C1 segment of cervical spinal cord (tissue), 14 donors: ENCODE data around the gene MAST4.
A peak's percentile ranks its signal among the peaks of the same experiment; 100 is the strongest.
"Not testable (repeated sequence)": the region's sequence is repeated elsewhere in the genome, so short reads cannot be mapped to it uniquely, and the experiment has no call there.

Source experiments
- DNase-seq, 14 donors: peaks; one replicate each; lab custom pipeline; 2025; lab: John Stamatoyannopoulos, UW

MAST4 gene

DNA sequence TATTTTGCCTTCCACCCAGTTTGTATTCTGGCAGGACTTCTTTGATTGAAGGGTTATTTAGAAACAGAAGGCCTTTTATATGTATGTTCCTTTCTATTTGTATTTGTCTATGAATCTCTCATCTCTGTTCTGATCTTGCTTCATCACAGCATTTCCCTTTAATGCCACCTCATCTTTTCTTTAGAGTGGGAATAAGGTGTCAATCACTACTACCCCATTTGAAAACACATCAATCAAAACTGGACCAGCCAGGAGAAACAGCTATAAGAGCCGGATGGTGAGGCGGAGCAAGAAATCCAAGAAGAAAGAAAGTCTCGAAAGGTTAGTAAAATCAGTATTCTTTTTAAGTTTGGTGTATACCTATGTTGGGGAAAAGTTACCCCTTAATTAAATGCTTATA is 564.1 kb downstream of the MAST4 start:
- no peak for DNase-seq

DNA sequence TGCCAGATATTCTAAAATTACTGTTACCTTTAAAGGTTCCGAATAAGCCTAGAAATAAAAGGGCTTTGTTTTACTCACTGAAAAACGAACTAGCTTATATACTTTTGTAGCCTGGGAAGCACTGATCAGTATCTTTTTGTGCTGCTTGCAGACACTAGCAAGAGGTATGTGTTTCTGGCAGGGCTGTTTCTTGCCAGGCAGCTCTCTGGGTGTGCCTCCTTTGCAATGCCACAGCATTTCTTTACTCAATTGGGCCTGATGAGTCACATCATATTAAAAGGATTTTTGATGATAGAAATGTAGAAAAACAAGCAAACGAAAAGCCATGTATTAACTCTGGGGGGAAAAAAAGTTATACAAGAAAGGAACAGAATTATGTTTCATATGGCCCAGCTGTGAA is 564.8 kb downstream of the MAST4 start:
- no peak for DNase-seq

DNA sequence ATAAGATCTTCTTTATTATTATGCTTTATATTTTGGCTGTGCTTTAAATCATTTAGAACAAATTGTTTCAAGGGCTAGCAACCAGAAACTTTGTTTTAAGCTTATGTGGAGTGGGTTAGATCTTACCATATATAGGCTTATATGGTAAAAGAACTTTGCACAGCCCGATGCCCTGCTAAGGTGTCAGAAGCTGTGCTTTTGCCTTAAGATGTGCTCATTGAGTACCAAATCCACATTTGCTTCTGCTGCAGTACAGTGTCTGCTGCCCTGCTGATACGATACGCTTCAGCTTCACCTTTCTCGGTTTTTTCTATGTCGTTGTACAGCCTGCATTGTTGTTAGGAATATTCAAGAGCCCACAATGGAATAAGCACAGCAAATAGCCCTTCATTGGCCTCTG is 565.6 kb downstream of the MAST4 start:
- no peak for DNase-seq

GRCh38 chr5:67163231-67163756 is 567.1 kb downstream of the MAST4 start:
- no peak for DNase-seq

GRCh38 chr5:67163863-67164595 is 567.8 kb downstream of the MAST4 start:
- no peak for DNase-seq

GRCh38 chr5:67164856-67165525 is 568.8 kb downstream of the MAST4 start:
- DNase-seq: no peak

DNA sequence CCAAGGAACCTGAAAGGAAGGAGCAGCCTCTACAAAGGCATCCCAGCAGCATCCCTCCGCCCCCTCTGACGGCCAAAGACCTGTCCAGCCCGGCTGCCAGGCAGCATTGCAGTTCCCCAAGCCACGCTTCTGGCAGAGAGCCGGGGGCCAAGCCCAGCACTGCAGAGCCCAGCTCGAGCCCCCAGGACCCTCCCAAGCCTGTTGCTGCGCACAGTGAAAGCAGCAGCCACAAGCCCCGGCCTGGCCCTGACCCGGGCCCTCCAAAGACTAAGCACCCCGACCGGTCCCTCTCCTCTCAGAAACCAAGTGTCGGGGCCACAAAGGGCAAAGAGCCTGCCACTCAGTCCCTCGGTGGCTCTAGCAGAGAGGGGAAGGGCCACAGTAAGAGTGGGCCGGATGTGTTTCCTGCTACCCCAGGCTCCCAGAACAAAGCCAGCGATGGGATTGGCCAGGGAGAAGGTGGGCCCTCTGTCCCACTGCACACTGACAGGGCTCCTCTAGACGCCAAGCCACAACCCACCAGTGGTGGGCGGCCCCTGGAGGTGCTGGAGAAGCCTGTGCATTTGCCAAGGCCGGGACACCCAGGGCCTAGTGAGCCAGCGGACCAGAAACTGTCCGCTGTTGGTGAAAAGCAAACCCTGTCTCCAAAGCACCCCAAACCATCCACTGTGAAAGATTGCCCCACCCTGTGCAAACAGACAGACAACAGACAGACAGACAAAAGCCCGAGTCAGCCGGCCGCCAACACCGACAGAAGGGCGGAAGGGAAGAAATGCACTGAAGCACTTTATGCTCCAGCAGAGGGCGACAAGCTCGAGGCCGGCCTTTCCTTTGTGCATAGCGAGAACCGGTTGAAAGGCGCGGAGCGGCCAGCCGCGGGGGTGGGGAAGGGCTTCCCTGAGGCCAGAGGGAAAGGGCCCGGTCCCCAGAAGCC is 569.6 kb downstream of the MAST4 start:
- DNase-seq: peak in 13 of 14 donors; percentile 52 to 86 (median 71)

GRCh38 chr5:67166460-67167285 is 570.5 kb downstream of the MAST4 start:
- peak in 3 of 14 donors; percentile 58 to 71 (median 64) for DNase-seq

GRCh38 chr5:67168069-67168468 is 571.9 kb downstream of the MAST4 start:
- no peak for DNase-seq

DNA sequence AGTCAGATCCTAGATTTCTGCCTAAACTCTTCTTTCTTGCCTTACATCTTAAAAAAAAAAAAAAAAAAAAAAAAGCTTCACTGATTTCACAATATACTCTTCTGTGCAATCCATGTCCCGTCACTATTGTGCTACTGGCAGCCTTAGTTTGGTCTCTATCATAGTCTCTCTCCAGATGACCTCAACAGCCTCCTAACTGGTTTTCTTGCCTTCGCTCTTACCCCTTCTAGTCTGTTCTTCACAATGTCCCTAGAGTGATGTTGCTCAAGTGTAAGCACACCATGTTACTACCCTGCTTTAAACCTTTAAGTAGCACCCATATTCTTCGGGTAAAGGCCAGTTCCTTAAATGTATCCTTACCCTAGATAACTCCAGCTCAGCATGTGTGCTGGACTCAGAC is 574.6 kb downstream of the MAST4 start:
- DNase-seq: no peak

DNA sequence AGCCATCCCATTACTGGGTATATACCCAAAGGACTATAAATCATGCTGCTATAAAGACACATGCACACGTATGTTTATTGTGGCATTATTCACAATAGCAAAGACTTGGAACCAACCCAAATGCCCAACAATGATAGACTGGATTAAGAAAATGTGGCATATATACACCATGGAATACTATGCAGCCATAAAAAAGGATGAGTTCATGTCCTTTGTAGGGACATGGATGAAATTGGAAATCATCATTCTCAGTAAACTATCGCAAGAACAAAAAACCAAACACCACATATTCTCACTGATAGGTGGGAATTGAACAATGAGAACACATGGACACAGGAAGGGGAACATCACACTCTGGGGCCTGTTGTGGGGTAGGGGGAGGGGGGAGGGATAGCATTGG is 577.2 kb downstream of the MAST4 start:
- not testable (repeated sequence) for DNase-seq

- no peak for DNase-seq
Measured at GRCh38 chr5:67173959-67174358, 577.8 kb downstream of the MAST4 start.

GRCh38 chr5:67176936-67177335 is 580.7 kb downstream of the MAST4 start:
- DNase-seq: no peak

DNA sequence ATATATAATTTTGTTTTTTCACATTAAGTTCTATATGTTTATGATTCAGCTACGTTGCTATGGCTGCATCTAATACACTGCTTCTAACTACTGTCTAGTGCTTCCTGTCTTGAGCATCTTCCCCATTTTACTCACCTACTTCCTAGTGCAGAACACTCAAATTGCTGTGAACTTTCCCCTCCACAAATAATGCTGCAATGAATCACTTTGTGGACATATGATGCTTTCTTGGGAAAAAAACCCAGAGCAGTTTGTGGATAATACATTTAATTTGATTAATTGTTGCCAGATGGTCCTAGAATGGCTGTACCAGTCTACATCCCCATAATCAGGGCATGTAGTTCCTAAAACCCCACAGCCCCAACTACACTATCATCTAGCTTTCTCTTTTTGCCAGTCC is 581.9 kb downstream of the MAST4 start:
- no peak for DNase-seq

GRCh38 chr5:67178966-67179365 is 582.8 kb downstream of the MAST4 start:
- no peak for DNase-seq

DNA sequence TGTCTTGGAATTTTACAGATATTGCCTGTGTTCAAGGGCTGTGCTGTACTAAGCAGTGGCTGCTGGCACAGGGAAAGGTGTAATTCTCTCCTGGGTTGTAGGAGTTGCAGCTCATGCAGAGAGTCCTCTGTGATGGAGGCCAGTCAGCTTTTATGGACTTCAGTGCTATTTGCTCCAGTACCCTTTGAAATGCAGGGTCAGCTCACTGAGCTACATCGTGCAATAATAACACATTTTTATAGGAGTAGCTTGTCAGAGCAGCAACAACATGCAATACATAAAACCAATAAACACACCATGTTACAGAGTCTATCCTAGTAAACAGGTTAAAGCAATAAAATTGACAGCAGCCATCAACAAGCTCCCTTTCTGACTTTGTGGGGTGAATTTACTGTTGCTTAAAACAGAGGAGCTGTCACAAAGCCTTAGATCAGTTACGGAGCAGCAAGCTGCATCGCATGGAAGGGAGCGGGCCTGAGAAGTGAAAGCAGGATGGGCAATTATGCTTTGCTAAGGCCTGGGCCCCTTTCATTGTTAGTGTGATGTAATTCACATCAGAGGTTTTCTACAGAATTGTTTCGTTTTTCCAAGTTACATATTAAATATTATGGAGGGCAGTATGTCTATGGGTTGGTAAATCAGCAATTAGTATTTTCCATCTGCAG is 583.6 kb downstream of the MAST4 start:
- DNase-seq: no peak

- DNase-seq: peak in 2 of 14 donors; percentile 15 to 19
Measured at GRCh38 chr5:67181648-67182221, 585.5 kb downstream of the MAST4 start.

DNA sequence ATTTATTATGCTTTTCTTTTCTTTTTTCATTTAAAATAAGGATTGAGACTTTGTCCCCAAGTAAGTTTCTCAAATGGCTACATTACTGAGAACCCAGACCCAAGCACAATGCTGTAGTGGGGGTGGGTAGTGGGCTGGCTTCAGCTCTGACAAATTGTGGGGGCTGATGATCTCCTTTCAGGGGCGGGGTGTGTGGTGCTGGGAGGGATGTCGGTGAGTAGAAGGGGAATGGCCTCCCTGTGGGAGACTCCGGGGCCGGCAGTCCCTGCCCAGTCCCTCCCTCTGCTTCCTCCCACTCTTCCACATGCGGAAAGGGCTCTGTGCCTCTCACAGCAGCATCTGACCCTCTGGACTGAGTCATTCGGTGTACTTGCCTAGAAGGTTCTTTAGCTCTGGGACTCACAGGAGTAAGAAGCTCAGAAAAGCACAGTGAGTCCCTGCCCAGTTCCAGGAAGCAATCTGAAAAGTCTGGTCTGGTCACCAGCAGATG is 586.2 kb downstream of the MAST4 start:
- DNase-seq: peak in 6 of 14 donors; percentile 11 to 71 (median 24)

GRCh38 chr5:67183859-67184258 is 587.7 kb downstream of the MAST4 start:
- no peak for DNase-seq
